DMS 273 treated with DMSO at 0.1 percent for 48 hours (cell line): ENCODE measurements around the gene NOP10.

Experiments
- DNase-seq: peaks from one replicate; lab custom pipeline; 2025; lab: John Stamatoyannopoulos, UW

NOP10 gene

DNA sequence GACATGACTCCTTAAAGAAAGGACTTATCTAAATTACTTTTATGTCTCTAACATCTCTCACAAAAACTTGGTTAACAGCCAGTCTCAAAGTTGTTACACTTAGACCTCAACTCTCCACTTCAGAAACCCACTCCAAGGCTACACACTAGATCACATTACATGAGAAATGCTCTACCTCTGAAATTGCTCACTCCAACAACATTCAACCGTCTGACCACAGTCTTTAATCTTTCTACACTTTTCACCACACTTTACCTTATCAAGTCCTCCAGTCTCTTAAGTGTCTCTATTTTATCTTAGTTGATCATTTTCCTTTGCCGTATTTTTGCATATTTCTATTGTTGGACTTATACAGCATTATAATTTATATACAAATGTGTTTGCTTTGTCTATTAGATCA, 11.1 kb downstream of the NOP10 start:
- no peak for DNase-seq

DNA sequence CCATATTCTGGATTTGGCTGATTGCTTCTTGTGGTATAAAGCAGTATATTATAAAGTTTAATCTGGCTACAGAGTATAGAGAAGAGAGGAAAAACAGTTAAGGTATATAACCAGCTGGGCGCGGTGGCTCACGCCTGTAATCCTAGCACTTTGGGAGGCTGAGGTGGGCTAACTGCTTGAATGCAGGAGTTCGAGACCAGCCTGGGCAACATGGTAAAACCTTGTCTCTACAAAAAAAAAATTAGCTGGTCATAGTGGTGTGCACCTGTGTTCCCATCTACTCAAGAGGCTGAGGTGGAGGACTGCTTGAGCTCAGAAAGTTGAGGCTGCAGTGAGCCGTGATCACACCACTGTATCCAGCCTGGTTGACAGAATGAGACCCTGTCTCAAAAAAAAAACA, 12.7 kb downstream of the NOP10 start:
- DNase-seq, result no peak

DNA sequence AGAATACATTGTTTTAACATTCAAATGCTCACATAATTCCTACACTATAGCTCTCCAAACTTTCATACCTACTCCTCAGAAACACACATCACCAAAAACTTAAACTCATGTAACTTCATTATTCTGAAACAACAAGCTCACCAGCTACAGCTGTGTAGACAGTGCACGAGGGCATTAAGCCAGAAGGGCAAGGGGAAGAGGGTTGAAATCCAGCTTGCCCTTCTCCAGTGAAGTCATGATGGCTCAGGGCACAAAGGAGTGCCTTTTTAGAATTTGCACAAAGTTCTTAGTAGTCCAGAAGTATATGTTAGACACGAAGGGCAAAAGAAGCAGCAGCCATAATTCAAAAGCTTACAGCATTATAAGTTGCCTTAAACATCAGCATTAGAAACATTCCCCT, 13.9 kb downstream of the NOP10 start:
- no peak for DNase-seq

DNA sequence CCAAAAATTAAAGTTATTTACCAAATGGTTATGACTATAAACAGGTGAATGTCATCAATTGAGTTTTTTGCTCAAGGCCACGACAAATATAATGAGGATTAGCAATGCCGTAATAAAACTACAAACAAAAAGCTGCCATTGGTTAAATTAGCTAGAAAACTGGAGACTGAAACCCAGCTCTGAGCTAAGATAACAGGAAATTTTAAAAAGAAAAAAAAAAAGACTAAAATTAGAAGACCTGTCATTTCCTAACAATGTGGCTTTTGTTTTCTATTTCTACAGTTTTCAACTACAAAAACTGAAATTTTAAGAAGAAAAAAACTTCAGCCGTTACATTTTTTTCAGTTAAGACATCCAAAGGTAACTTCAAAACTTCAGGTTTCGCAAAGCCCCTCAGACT, 15.0 kb downstream of the NOP10 start:
- DNase-seq, result no peak

GRCh38 chr15:34325368-34325767, 17.6 kb downstream of the NOP10 start:
- DNase-seq, result no peak

DNA sequence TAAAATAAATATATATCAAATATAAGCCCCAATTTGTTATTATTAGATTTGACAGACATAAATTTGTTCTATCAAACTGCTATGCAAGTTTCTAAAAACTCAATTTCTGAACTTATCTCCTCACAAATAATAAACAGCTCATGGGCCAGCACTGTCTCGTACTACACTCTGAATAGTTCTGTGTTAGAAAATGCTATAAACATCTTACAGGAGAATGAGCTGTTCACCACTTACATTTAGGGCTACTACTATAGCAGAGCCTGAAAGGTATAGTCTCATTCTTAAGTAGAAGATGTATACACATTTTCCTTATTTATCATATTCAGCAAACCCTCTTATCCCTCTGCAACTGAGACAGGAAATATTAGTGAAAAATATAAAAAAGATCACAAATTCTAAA, 18.0 kb downstream of the NOP10 start:
- DNase-seq, result no peak

DNA sequence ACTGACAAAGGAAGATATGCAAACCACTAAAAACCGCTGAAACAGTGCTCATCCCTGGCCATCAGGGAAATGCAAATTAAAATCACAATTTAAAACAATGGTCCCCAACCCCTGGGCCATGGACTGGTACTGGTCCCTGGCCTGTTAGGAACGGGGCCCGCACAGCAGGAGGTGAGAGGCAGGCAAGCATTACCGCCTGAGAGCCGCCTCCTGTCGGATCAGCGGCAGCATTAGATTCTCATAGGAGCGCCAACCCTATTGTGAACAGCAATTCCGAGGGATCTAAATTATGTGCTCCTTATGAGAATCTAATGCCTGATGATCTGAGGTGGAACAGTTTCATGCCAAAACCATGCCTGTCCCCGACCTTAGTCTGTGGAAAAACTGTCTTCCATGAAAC, 19.7 kb downstream of the NOP10 start:
- no peak for DNase-seq

- DNase-seq, result no peak
Observed at GRCh38 chr15:34318277-34319079, 24.5 kb downstream of the NOP10 start.

GRCh38 chr15:34314491-34315490, 28.1 kb downstream of the NOP10 start:
- DNase-seq, result no peak

- no peak for DNase-seq
Observed at GRCh38 chr15:34311563-34311962, 31.4 kb downstream of the NOP10 start.

- no peak for DNase-seq
Observed at GRCh38 chr15:34304613-34305012, 38.3 kb downstream of the NOP10 start.

GRCh38 chr15:34301058-34301457, 41.9 kb downstream of the NOP10 start:
- no peak for DNase-seq

- DNase-seq, result no peak
Observed at GRCh38 chr15:34297059-34297458, 45.9 kb downstream of the NOP10 start.

GRCh38 chr15:34292621-34293020, 50.3 kb downstream of the NOP10 start:
- no peak for DNase-seq
